Natural killer cell treated with Interleukin-12 subunit alpha and Interleukin-12 subunit beta and Interleukin-15 and Interleukin-18, amount 100 ng/mL, for 72 hours (primary cell): Measurements from ENCODE around the gene SPATA13. TPM values are rescaled to one million over a fixed set of nuclear protein-coding genes. Genes with fewer than 3 reads are reported as not detected.

ENCODE experiments used
- ATAC-seq, 2 donors: fragments of 150-1000 bp; cut with Tn5 transposase in 1 of 2; sonication (Bioruptor Pico), chemical (Tn5 transposase) in 1 of 2; 2 replicates each; pipeline ENCODE4 v1.10.0; 2021
- DNase-seq: peaks from one replicate; pipeline ENCODE4 v3.0.0; 2022; ENCODE audit warnings: low spot score
- H3K27ac Mint-ChIP-seq, 2 donors: 1 replicate in 1 of 2; 2 replicates in 1 of 2; pipeline ENCODE4 v1.8.0; 2022; ENCODE audit warnings: mixed read lengths in 2 of 2, mild to moderate bottlenecking in 1 of 2, moderate library complexity in 1 of 2
- H3K27me3 Mint-ChIP-seq, 2 donors: 1 replicate in 1 of 2; 2 replicates in 1 of 2; pipeline ENCODE4 v1.8.0; 2022; ENCODE audit warnings: mixed read lengths in 2 of 2
- H3K36me3 Mint-ChIP-seq: one replicate; pipeline ENCODE4 v1.8.0; 2022; ENCODE audit warnings: mixed read lengths
- H3K4me1 Mint-ChIP-seq, 2 donors: 1 replicate in 1 of 2; 2 replicates in 1 of 2; pipeline ENCODE4 v1.8.0; 2022; ENCODE audit warnings: low read depth in 2 of 2, mixed read lengths in 2 of 2, mild to moderate bottlenecking in 1 of 2
- H3K4me3 Mint-ChIP-seq: one replicate; pipeline ENCODE4 v1.8.0; 2022; ENCODE audit warnings: mixed read lengths
- H3K9me3 Mint-ChIP-seq: 2 replicates; pipeline ENCODE4 v1.8.0; 2022; ENCODE audit warnings: mixed read lengths
- total RNA-seq, 2 donors: library from RNA; stranded (reverse); gene quantifications; one replicate each; pipeline ENCODE4 v1.2.3, GENCODE V29; 2022

Gene SPATA13
- total RNA-seq, 2 donors from 2014 or later = 81.6 to 107 TPM

- Mint-ChIP-seq H3K27me3 (no peaks in the 10 kb centered on the region), H3K9me3 (no peaks in the 10 kb centered on the region), H3K4me1 (peaks cover 73 to 75% of the 10 kb centered on the region in 2 donors), H3K36me3 (peaks cover 10% of the 10 kb centered on the region), H3K27ac (peak overlapping the region; percentile 92 to 96), H3K4me3 (peak overlapping the region; percentile 93)
- DNase-seq (no peak), ATAC-seq (peak; percentile 0 to 10)
These were observed 93.1 kb downstream of the SPATA13 start for GRCh38 chr13:24253520-24254145.

- peak overlapping the region; percentile 92 to 96 for H3K27ac Mint-ChIP-seq
- DNase-seq (peak; percentile 87), ATAC-seq (peak; percentile 82 to 89)
- H3K4me1 Mint-ChIP-seq = peaks cover 78 to 79% of the 10 kb centered on the region in 2 donors
- H3K9me3 Mint-ChIP-seq = no peaks in the 10 kb centered on the region
- no peaks in the 10 kb centered on the region for H3K27me3 Mint-ChIP-seq
- peak overlapping the region; percentile 93 for H3K4me3 Mint-ChIP-seq
- peaks cover 10% of the 10 kb centered on the region for H3K36me3 Mint-ChIP-seq
These were observed 93.8 kb downstream of the SPATA13 start for GRCh38 chr13:24254146-24254841.

- Mint-ChIP-seq H3K4me1 (peaks cover 72 to 77% of the 10 kb centered on the region in 2 donors), H3K27me3 (no peaks in the 10 kb centered on the region), H3K4me3 (no peak overlapping the region), H3K9me3 (no peaks in the 10 kb centered on the region), H3K36me3 (peaks cover 10% of the 10 kb centered on the region), H3K27ac (peak overlapping the region; percentile 42 to 70)
- DNase-seq (no peak), ATAC-seq (no peak)
These were observed 97.0 kb downstream of the SPATA13 start for GRCh38 chr13:24257497-24257896.

GRCh38 chr13:24261566-24261965 is 101.0 kb downstream of the SPATA13 start:
- peak overlapping the region; percentile 49 for H3K4me3 Mint-ChIP-seq
- peak overlapping the region; percentile 74 to 86 for H3K27ac Mint-ChIP-seq
- DNase-seq (no peak), ATAC-seq (no peak)
- no peaks in the 10 kb centered on the region for H3K27me3 Mint-ChIP-seq
- no peaks in the 10 kb centered on the region for H3K9me3 Mint-ChIP-seq
- peaks cover 6% of the 10 kb centered on the region for H3K36me3 Mint-ChIP-seq
- H3K4me1 Mint-ChIP-seq = peaks cover 64 to 70% of the 10 kb centered on the region in 2 donors

GRCh38 chr13:24263632-24264031 is 103.1 kb downstream of the SPATA13 start:
- Mint-ChIP-seq H3K4me1 (peaks cover 74 to 76% of the 10 kb centered on the region in 2 donors), H3K9me3 (no peaks in the 10 kb centered on the region), H3K4me3 (peak overlapping the region; percentile 80), H3K27me3 (no peaks in the 10 kb centered on the region), H3K27ac (peak overlapping the region; percentile 74 to 86), H3K36me3 (peaks cover 16% of the 10 kb centered on the region)
- no peak for ATAC-seq
- DNase-seq = no peak

GRCh38 chr13:24264976-24265375 is 104.5 kb downstream of the SPATA13 start:
- DNase-seq (peak; percentile 88), ATAC-seq (peak; percentile 98 to 99)
- H3K4me1 Mint-ChIP-seq = peaks cover 77 to 78% of the 10 kb centered on the region in 2 donors
- H3K4me3 Mint-ChIP-seq = peak overlapping the region; percentile 80
- peaks cover 16% of the 10 kb centered on the region for H3K36me3 Mint-ChIP-seq
- peak overlapping the region; percentile 74 to 86 for H3K27ac Mint-ChIP-seq
- H3K27me3 Mint-ChIP-seq = no peaks in the 10 kb centered on the region
- H3K9me3 Mint-ChIP-seq = no peaks in the 10 kb centered on the region

GRCh38 chr13:24265453-24265852 is 104.9 kb downstream of the SPATA13 start:
- no peak for ATAC-seq
- H3K9me3 Mint-ChIP-seq = no peaks in the 10 kb centered on the region
- no peak for DNase-seq
- no peaks in the 10 kb centered on the region for H3K27me3 Mint-ChIP-seq
- peaks cover 75 to 78% of the 10 kb centered on the region in 2 donors for H3K4me1 Mint-ChIP-seq
- peaks cover 16% of the 10 kb centered on the region for H3K36me3 Mint-ChIP-seq
- peak overlapping the region; percentile 74 to 86 for H3K27ac Mint-ChIP-seq
- H3K4me3 Mint-ChIP-seq = peak overlapping the region; percentile 80

GRCh38 chr13:24267274-24267673 is 106.8 kb downstream of the SPATA13 start:
- Mint-ChIP-seq H3K27ac (peak overlapping the region; percentile 86 to 97), H3K4me3 (peak overlapping the region; percentile 81), H3K36me3 (peaks cover 10% of the 10 kb centered on the region), H3K4me1 (peaks cover 76 to 80% of the 10 kb centered on the region in 2 donors), H3K27me3 (no peaks in the 10 kb centered on the region), H3K9me3 (no peaks in the 10 kb centered on the region)
- DNase-seq (no peak), ATAC-seq (peak in 1 of 2 donors; percentile 41)

GRCh38 chr13:24267801-24268200 is 107.3 kb downstream of the SPATA13 start:
- Mint-ChIP-seq H3K27ac (peak overlapping the region; percentile 86 to 97), H3K4me1 (peaks cover 76 to 83% of the 10 kb centered on the region in 2 donors), H3K4me3 (peak overlapping the region; percentile 81), H3K9me3 (no peaks in the 10 kb centered on the region), H3K27me3 (no peaks in the 10 kb centered on the region), H3K36me3 (peaks cover 10% of the 10 kb centered on the region)
- ATAC-seq = no peak
- no peak for DNase-seq

GRCh38 chr13:24269821-24270220 is 109.3 kb downstream of the SPATA13 start:
- Mint-ChIP-seq H3K27me3 (no peaks in the 10 kb centered on the region), H3K27ac (peak overlapping the region; percentile 86 to 98), H3K9me3 (no peaks in the 10 kb centered on the region), H3K36me3 (peaks cover 10% of the 10 kb centered on the region), H3K4me3 (peak overlapping the region; percentile 90), H3K4me1 (peaks cover 83 to 85% of the 10 kb centered on the region in 2 donors)
- no peak for DNase-seq
- ATAC-seq = no peak

GRCh38 chr13:24270639-24271141 is 110.2 kb downstream of the SPATA13 start:
- no peaks in the 10 kb centered on the region for H3K9me3 Mint-ChIP-seq
- H3K27ac Mint-ChIP-seq = peak overlapping the region; percentile 86 to 98
- no peaks in the 10 kb centered on the region for H3K27me3 Mint-ChIP-seq
- peaks cover 10% of the 10 kb centered on the region for H3K36me3 Mint-ChIP-seq
- peak overlapping the region; percentile 90 for H3K4me3 Mint-ChIP-seq
- DNase-seq = peak; percentile 80
- peak; percentile 62 to 71 for ATAC-seq
- H3K4me1 Mint-ChIP-seq = peaks cover 80 to 85% of the 10 kb centered on the region in 2 donors

GRCh38 chr13:24271231-24271600 is 110.7 kb downstream of the SPATA13 start:
- no peak for ATAC-seq
- no peak for DNase-seq
- Mint-ChIP-seq H3K4me1 (peaks cover 79 to 86% of the 10 kb centered on the region in 2 donors), H3K27me3 (no peaks in the 10 kb centered on the region), H3K27ac (peak overlapping the region; percentile 86 to 98), H3K9me3 (no peaks in the 10 kb centered on the region), H3K36me3 (peaks cover 12% of the 10 kb centered on the region), H3K4me3 (peak overlapping the region; percentile 90)

- peak; percentile 67 to 76 for ATAC-seq
- peaks cover 16% of the 10 kb centered on the region for H3K36me3 Mint-ChIP-seq
These were observed 111.3 kb downstream of the SPATA13 start for GRCh38 chr13:24271601-24272451.

More at GRCh38 chr13:24271601-24272451, 111.3 kb downstream of the SPATA13 start:
- H3K4me3 Mint-ChIP-seq = peak overlapping the region; percentile 90
- H3K9me3 Mint-ChIP-seq = peaks cover 2% of the 10 kb centered on the region
- H3K4me1 Mint-ChIP-seq = peaks cover 79 to 90% of the 10 kb centered on the region in 2 donors
- DNase-seq = peak; percentile 70
- H3K27ac Mint-ChIP-seq = peak overlapping the region; percentile 86 to 98
- no peaks in the 10 kb centered on the region for H3K27me3 Mint-ChIP-seq
